RWPE2 (cell line): ENCODE results near the gene TICAM2.

ENCODE experiments used
- ATAC-seq: fragments of 200-7000 bp; cut with Tn5 transposase; 3 replicates; pipeline ENCODE4 v1.9.1; 2021; ENCODE audit warnings: low read depth
- DNase-seq: peaks from one replicate; pipeline ENCODE4 v3.0.0-alpha.2; 2020; ENCODE audit warnings: low spot score
- H3K27ac ChIP-seq: fragments of 450-650 bp; 2 replicates; pipeline ENCODE4 v1.5.1; 2017; ENCODE audit warnings: mild to moderate bottlenecking; ENCODE audit not compliant: poor library complexity, severe bottlenecking
- H3K27me3 ChIP-seq: fragments of 250-450 bp; sonication (Bioruptor Pico); 2 replicates; pipeline ENCODE4 v1.5.1; 2021; ENCODE audit warnings: mild to moderate bottlenecking, moderate library complexity; ENCODE audit not compliant: insufficient read depth, poor library complexity, severe bottlenecking
- H3K36me3 ChIP-seq: fragments of 250-450 bp; sonication (Bioruptor Pico); 2 replicates; pipeline ENCODE4 v1.5.1; 2020; ENCODE audit warnings: low read depth, mild to moderate bottlenecking, moderate library complexity
- H3K4me1 ChIP-seq: fragments of 250-450 bp; sonication (Bioruptor Pico); 2 replicates; pipeline ENCODE4 v1.5.1; 2021; ENCODE audit warnings: mild to moderate bottlenecking, moderate library complexity; ENCODE audit not compliant: insufficient read depth, poor library complexity, severe bottlenecking
- H3K4me3 ChIP-seq: fragments of 250-450 bp; sonication (Bioruptor Pico); 2 replicates; pipeline ENCODE4 v1.5.1; 2021; ENCODE audit warnings: mild to moderate bottlenecking, moderate library complexity; ENCODE audit not compliant: severe bottlenecking
- H3K9me3 ChIP-seq: fragments of 250-450 bp; sonication (Bioruptor Pico); 2 replicates; pipeline ENCODE4 v1.5.1; 2021; ENCODE audit warnings: mild to moderate bottlenecking, moderate library complexity; ENCODE audit not compliant: severe bottlenecking
- TF ChIP-seq, protein P1 (sequence below): fragments of 450-650 bp; IDR thresholded peaks from one replicate; pipeline ENCODE4 v1.5.1; 2017; ENCODE audit warnings: mild to moderate bottlenecking, moderate library complexity; ENCODE audit not compliant: poor library complexity, severe bottlenecking

The TICAM2 gene

DNA sequence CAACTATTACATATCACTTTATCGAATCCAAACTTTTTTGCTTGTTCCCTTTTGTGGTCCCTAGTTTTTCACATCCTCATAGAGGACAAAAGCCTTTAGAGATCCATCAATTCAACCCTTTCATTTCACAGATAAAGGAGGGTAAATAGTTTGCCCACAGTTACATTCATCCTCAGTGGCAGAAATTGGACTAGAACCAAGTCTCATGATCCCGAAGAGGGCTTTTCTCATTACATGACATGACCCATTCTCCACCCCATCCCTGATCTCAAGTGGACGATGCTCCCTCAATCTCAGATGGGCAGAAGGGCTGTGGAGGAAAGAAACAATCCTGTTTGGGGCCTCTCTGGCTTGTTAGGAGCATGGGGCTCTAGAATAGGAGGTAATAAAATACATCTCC, 23.1 kb downstream of the TICAM2 start:
- Histone ChIP-seq H3K27ac (no peak overlapping the region), H3K36me3 (peaks cover 13% of the 10 kb centered on the region), H3K4me1 (peaks cover 28% of the 10 kb centered on the region), H3K4me3 (no peak overlapping the region), H3K27me3 (no peaks in the 10 kb centered on the region), H3K9me3 (no peaks in the 10 kb centered on the region)
- ATAC-seq (no peak), DNase-seq (no peak)
- TF ChIP-seq, protein P1, sequence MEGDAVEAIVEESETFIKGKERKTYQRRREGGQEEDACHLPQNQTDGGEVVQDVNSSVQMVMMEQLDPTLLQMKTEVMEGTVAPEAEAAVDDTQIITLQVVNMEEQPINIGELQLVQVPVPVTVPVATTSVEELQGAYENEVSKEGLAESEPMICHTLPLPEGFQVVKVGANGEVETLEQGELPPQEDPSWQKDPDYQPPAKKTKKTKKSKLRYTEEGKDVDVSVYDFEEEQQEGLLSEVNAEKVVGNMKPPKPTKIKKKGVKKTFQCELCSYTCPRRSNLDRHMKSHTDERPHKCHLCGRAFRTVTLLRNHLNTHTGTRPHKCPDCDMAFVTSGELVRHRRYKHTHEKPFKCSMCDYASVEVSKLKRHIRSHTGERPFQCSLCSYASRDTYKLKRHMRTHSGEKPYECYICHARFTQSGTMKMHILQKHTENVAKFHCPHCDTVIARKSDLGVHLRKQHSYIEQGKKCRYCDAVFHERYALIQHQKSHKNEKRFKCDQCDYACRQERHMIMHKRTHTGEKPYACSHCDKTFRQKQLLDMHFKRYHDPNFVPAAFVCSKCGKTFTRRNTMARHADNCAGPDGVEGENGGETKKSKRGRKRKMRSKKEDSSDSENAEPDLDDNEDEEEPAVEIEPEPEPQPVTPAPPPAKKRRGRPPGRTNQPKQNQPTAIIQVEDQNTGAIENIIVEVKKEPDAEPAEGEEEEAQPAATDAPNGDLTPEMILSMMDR: no peak

DNA sequence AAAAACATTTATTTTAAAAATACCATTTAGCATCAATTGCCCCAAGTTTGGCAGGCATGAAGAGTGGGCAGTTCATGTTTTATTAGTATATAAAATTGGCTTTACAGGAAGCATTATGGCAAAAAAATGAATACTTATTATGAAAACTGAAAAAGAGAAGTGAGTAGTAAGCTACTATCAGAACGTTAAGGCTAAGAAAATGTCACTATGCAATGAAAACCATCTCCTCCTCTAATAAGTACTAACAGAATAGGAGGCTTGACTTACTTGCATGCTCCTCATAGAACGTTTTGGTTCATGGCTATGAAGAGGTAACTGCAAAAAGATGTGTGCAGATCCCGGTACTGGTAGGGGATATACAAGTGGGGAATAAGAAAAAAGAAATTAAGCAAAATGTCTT, 23.6 kb downstream of the TICAM2 start:
- H3K4me1 ChIP-seq: peaks cover 28% of the 10 kb centered on the region
- no peak overlapping the region for H3K27ac ChIP-seq
- ATAC-seq (no peak), DNase-seq (no peak)
- no peak overlapping the region for H3K4me3 ChIP-seq
- no peaks in the 10 kb centered on the region for H3K9me3 ChIP-seq
- peaks cover 13% of the 10 kb centered on the region for H3K36me3 ChIP-seq
- H3K27me3 ChIP-seq: no peaks in the 10 kb centered on the region
- TF ChIP-seq, protein P1: no peak

DNA sequence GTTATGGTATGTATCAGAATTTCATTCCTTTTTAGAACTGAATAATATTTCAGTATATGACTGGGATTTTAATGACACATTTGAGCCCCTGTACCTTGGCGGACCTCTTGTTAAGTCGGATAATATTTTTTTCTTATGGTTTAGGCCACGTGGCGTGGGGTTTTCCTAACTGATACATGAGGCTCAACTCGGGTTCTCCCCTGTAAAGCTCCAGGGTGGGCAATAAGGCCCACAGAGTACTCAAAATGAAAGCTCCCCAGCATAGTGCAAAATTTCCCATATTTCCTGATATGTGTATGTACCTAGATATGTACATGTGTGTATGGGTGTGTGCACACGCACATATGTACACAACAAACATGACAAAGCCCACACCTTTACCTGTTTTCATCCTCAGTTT, 24.5 kb downstream of the TICAM2 start:
- H3K36me3 ChIP-seq: peaks cover 13% of the 10 kb centered on the region
- ATAC-seq (no peak), DNase-seq (no peak)
- H3K9me3 ChIP-seq: no peaks in the 10 kb centered on the region
- H3K27ac ChIP-seq: no peak overlapping the region
- H3K27me3 ChIP-seq: no peaks in the 10 kb centered on the region
- TF ChIP-seq, protein P1: no peak
- H3K4me1 ChIP-seq: peaks cover 28% of the 10 kb centered on the region
- no peak overlapping the region for H3K4me3 ChIP-seq

DNA sequence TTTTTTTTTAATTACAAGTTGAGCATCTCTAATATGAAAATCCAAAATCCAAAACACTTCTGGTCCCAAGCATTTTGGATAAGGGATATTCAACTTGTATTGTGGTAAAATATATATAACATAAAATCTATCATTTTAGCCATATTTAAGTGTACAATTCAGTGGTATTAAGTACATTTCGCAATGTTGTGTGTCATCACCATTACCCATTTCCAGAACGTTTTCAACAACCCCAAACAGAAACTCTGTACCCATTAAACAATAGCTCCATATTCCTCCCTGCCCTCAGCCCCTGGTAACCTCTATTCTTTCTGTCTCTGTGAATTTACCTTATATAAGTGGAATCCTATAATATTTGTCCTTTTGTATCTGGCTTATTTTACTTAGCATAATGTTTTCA, 24.9 kb downstream of the TICAM2 start:
- Histone ChIP-seq H3K4me3 (no peak overlapping the region), H3K9me3 (no peaks in the 10 kb centered on the region), H3K27me3 (no peaks in the 10 kb centered on the region), H3K4me1 (peaks cover 28% of the 10 kb centered on the region), H3K36me3 (peaks cover 13% of the 10 kb centered on the region), H3K27ac (no peak overlapping the region)
- ATAC-seq: no peak
- no peak for DNase-seq
- TF ChIP-seq, protein P1: no peak

DNA sequence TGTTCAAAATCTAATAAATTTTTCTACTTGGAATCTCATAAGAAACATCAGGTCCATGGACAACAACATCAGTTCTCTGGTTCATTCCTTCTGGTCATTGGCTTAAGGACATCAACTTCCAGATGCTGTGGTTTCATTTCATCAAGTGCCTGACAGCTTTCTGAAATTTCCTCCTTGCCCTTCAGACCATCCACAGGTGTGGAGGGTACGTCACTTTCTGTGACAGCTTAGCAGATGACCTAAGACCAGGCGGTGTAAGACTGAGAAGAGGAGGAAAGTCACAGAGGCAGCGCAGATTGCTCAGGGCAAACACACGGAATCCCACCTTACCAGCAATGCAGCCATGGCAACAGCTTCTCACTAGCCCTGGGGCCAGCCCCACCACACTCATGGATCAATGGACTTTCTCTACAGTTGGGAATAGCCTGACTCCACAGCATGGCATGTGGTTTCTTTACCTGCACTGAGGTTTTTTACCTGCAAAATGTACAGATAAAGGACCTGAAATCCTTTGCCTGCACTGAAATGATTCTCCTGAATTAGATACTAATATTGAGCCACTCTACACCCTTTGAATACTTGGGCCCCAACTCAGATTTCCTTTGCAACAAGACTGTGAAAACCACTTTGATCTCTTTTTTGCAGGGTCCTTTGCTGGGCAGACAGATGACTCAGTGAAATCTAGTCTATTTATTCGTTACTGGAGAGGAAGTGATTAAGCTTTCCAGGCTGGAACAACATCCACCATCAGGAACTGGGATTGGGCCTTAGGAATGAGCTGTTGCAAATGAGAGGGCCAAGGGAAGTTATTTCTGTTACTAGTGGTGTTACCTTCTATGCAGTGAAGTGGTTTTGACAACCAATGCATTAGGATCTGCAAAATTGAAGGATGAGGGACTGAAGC, 26.9 kb downstream of the TICAM2 start:
- DNase-seq: no peak
- peak; percentile 88 for ATAC-seq

More for the DNA sequence above, 26.9 kb downstream of the TICAM2 start:
- Histone ChIP-seq H3K36me3 (peaks cover 6% of the 10 kb centered on the region), H3K4me1 (peaks cover 28% of the 10 kb centered on the region), H3K4me3 (no peak overlapping the region), H3K9me3 (no peaks in the 10 kb centered on the region), H3K27ac (peak overlapping the region; percentile 70), H3K27me3 (no peaks in the 10 kb centered on the region)
- TF ChIP-seq, protein P1: no peak
